Keratinocyte (primary cell): Measurements from ENCODE around the gene SEC22B.
"Not testable (repeated sequence)": the region's sequence is repeated elsewhere in the genome, so short reads cannot be mapped to it uniquely, and the experiment has no call there.

Source experiments
- CTCF ChIP-seq, 3 experiments: IDR thresholded peaks in 1 of 3; conservative IDR thresholded peaks in 1 of 3; optimal IDR thresholded peaks in 1 of 3; 2 replicates in 2 of 3; 3 replicates in 1 of 3; pipeline versions ENCODE3 to v1.5.1; 2011; ENCODE audit warnings: low read length in 3 of 3, mild to moderate bottlenecking in 3 of 3, moderate library complexity in 2 of 3, control low read depth in 1 of 3, inconsistent platforms in 1 of 3; ENCODE audit not compliant: insufficient read depth in 2 of 3; ENCODE audit errors: extremely low read depth in 1 of 3
- EZH2 ChIP-seq: IDR thresholded peaks from one replicate; pipeline ENCODE4 v1.6.1; 2012; ENCODE audit warnings: inconsistent platforms, mild to moderate bottlenecking, low read length, moderate library complexity

- not testable (repeated sequence) for TF ChIP-seq EZH2; CTCF (optimal IDR thresholded peaks at IDR 0.05 in 1 of 3, IDR thresholded peaks at IDR 0.05 in 1 of 3, conservative IDR thresholded peaks at IDR 0.05 in 1 of 3; ENCODE audit: extremely low read depth in 1 of 3, insufficient read depth in 2 of 3, low read length in 3 of 3)
Observed at GRCh38 chr1:120158495-120158894, 17.8 kb downstream of the SEC22B start.
